Caco-2 (cell line): ENCODE measurements around the gene IL17C. TPM values are rescaled to one million over a fixed set of nuclear protein-coding genes. Genes with fewer than 3 reads are reported as not detected.

Experiments
- BruUV-seq: library from RNA; stranded (reverse); fragments of 400-500 nt; replicated peaks from 2 replicates; lab custom pipeline; 2021; lab: Mats Ljungman, UMichigan
- CTCF ChIA-PET: fragments of 300-600 bp; sonication (Branson Sonifier 250); formaldehyde crosslinking; loops from one replicate; lab custom pipeline; 2022; ENCODE audit warnings: antibody characterized with exemption; lab: Charles Lee
- POLR2A ChIA-PET: fragments of 300-600 bp; sonication (Branson Sonifier 250); formaldehyde crosslinking; loops from one replicate; lab custom pipeline; 2022; ENCODE audit warnings: antibody characterized with exemption; lab: Charles Lee
- DNase-seq, 2 experiments: peaks; one replicate each; pipeline versions ENCODE4 v3.0.0 to v3.0.0-alpha.2; 2020 to 2022
- H3K27me3 ChIP-seq: replicated peaks from 2 replicates; pipeline ENCODE4 v1.6.0; 2011; ENCODE audit warnings: low read length; ENCODE audit not compliant: control insufficient read depth, insufficient read depth
- H3K36me3 ChIP-seq: 2 replicates; pipeline ENCODE4 v1.5.1; 2011; ENCODE audit warnings: low read length; ENCODE audit not compliant: control insufficient read depth, insufficient read depth
- H3K4me1 ChIP-seq: fragments of 250-450 bp; sonication (Bioruptor Pico); 2 replicates; pipeline ENCODE4 v1.5.1; 2020; ENCODE audit warnings: mild to moderate bottlenecking
- H3K4me3 ChIP-seq: 2 replicates; pipeline ENCODE4 v1.5.1; 2011; ENCODE audit warnings: low read depth, mild to moderate bottlenecking, control low read depth, low read length
- H3K9me3 ChIP-seq: fragments of 250-450 bp; sonication (Bioruptor Pico); 2 replicates; pipeline ENCODE4 v1.5.1; 2020; ENCODE audit warnings: mild to moderate bottlenecking, moderate library complexity
- H3K27ac Mint-ChIP-seq: one replicate; pipeline ENCODE4 v1.8.0; 2022; ENCODE audit warnings: mixed read lengths; ENCODE audit not compliant: unreplicated experiment
- H3K27me3 Mint-ChIP-seq: one replicate; pipeline ENCODE4 v1.8.0; 2022; ENCODE audit warnings: mixed read lengths; ENCODE audit not compliant: insufficient read depth, unreplicated experiment
- H3K36me3 Mint-ChIP-seq: one replicate; pipeline ENCODE4 v1.8.0; 2022; ENCODE audit warnings: mild to moderate bottlenecking, mixed read lengths; ENCODE audit not compliant: insufficient read depth, unreplicated experiment
- H3K4me1 Mint-ChIP-seq: one replicate; pipeline ENCODE4 v1.8.0; 2022; ENCODE audit warnings: low read depth, mixed read lengths; ENCODE audit not compliant: unreplicated experiment
- H3K4me3 Mint-ChIP-seq: one replicate; pipeline ENCODE4 v1.8.0; 2022; ENCODE audit warnings: mild to moderate bottlenecking, moderate library complexity, mixed read lengths; ENCODE audit not compliant: unreplicated experiment
- H3K9me3 Mint-ChIP-seq: one replicate; pipeline ENCODE4 v1.8.0; 2022; ENCODE audit warnings: mixed read lengths; ENCODE audit not compliant: unreplicated experiment
- intact Hi-C: fragments of 100-400 bp; cut with micrococcal nuclease; formaldehyde crosslinking; loops from one replicate; pipeline ENCODE4 v1.10.0; 2022; ENCODE audit not compliant: unreplicated experiment
- total RNA-seq: library from RNA; stranded (reverse); gene quantifications from 2 replicates; pipeline ENCODE4 v1.2.3, GENCODE V29; 2022
- TF ChIP-seq, protein P1 (sequence below), 2 experiments: fragments of 200-600 bp in 1 of 2; IDR thresholded peaks; 1 replicate in 1 of 2; 2 replicates in 1 of 2; pipeline versions ENCODE4 v1.5.1 to v1.8.0; 2011 to 2022; ENCODE audit warnings: antibody characterized with exemption in 1 of 2, control low read depth in 1 of 2, inconsistent platforms in 1 of 2, low read depth in 1 of 2, low read length in 1 of 2, mild to moderate bottlenecking in 1 of 2, moderate library complexity in 1 of 2; ENCODE audit not compliant: insufficient read depth in 1 of 2, severe bottlenecking in 1 of 2, unreplicated experiment in 1 of 2

Gene IL17C
- total RNA-seq, 1 experiment from 2014 or later, result not detected

DNA sequence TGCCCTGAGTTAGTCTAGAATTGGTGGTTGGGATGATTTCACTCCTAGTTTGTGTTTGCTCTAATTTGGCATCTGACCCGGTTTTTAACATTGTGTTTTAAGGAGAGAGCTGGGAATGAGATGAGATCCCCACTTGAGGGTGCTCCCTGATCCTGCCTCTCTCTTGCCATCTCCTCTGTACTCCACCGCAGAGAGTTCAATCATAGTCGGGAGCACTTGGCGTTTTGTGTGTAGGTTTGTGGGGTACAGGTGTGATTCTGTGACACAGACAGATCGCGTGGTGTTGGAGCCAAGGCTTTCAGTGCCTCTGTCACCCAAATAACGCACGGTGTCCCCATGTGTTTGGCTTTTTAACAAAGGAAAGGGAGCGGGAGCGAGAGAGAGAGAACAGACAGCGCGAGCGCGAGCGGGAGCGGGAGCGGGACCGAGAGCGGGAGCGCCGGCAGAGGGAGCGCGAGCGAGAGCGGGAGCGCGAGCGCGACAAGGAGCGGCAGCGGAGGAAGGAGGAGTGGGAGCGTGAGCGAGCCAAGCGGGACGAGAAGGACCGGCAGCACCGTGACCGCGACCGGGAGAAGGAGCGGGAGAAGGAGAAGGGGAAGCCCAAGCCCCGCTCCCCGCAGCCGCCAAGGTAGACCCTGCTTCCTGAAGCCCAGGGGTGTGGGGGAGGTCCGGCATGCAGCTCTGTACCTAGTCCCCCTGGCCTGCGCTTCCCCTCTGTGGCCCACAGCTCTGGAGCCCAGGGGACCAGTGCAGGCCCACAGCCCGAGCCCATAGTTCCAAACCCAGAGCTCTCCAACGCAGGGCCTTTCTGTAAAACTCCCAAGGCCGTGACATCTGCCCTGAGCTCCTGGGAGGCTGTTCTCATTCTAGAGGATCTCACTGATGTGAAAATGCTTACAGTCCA lies 27.2 kb upstream of the IL17C start:
- peaks cover 79% of the 10 kb centered on the region for H3K36me3 Mint-ChIP-seq
- peaks cover 2% of the 10 kb centered on the region; the same call in 1 of the 2 replicates for H3K36me3 ChIP-seq
- no peak overlapping the region for H3K27ac Mint-ChIP-seq
- H3K4me1 ChIP-seq, result no peaks in the 10 kb centered on the region
- DNase-seq, result no peak
- ChIA-PET CTCF (no interaction called here), POLR2A (no interaction called here)
- H3K4me3 ChIP-seq, result no peak overlapping the region
- H3K27me3 ChIP-seq, result no peaks in the 10 kb centered on the region
- TF ChIP-seq, protein P1, sequence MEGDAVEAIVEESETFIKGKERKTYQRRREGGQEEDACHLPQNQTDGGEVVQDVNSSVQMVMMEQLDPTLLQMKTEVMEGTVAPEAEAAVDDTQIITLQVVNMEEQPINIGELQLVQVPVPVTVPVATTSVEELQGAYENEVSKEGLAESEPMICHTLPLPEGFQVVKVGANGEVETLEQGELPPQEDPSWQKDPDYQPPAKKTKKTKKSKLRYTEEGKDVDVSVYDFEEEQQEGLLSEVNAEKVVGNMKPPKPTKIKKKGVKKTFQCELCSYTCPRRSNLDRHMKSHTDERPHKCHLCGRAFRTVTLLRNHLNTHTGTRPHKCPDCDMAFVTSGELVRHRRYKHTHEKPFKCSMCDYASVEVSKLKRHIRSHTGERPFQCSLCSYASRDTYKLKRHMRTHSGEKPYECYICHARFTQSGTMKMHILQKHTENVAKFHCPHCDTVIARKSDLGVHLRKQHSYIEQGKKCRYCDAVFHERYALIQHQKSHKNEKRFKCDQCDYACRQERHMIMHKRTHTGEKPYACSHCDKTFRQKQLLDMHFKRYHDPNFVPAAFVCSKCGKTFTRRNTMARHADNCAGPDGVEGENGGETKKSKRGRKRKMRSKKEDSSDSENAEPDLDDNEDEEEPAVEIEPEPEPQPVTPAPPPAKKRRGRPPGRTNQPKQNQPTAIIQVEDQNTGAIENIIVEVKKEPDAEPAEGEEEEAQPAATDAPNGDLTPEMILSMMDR (IDR thresholded peaks at IDR 0.05; ENCODE audit: insufficient read depth in 1 of 2, low read depth in 1 of 2, low read length in 1 of 2, severe bottlenecking in 1 of 2, unreplicated experiment in 1 of 2), result no peak
- no peaks in the 10 kb centered on the region for H3K27me3 Mint-ChIP-seq
- intact Hi-C loops, result no loop called here
- H3K4me1 Mint-ChIP-seq, result peaks cover 9% of the 10 kb centered on the region
- no peak overlapping the region for H3K4me3 Mint-ChIP-seq
- no peaks in the 10 kb centered on the region for H3K9me3 ChIP-seq
- BruUV-seq, result no TSS peak
- H3K9me3 Mint-ChIP-seq, result no peaks in the 10 kb centered on the region

DNA sequence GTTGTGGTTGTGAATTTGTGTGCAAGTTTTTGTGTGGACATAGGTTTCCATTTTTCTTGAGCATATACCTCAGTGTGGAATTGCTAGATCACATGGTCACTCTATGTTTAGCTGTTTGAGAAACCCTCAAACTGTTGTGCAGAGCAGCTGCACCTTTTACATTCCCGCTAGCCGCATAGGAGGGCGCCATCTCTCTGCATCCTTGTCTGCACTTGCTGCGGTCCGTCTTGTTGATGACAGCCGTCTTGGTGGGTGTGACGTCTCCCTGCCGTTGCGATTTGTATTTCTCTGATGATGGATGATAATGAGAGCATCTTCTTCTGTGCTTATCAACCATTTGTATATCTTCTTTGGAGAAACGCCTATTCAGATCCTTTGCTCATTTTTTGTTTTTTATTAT lies 25.1 kb upstream of the IL17C start:
- H3K36me3 Mint-ChIP-seq, result peaks cover 72% of the 10 kb centered on the region
- TF ChIP-seq, protein P1 (IDR thresholded peaks at IDR 0.05; ENCODE audit: insufficient read depth in 1 of 2, low read depth in 1 of 2, low read length in 1 of 2, severe bottlenecking in 1 of 2, unreplicated experiment in 1 of 2), result no peak
- Histone ChIP-seq H3K4me1 (peaks cover 8% of the 10 kb centered on the region; the same call in 1 of the 2 replicates), H3K4me3 (no peak overlapping the region), H3K27me3 (no peaks in the 10 kb centered on the region), H3K36me3 (peaks cover 2% of the 10 kb centered on the region; the same call in 1 of the 2 replicates), H3K9me3 (no peaks in the 10 kb centered on the region)
- no peak for DNase-seq
- no peak overlapping the region for H3K4me3 Mint-ChIP-seq
- peaks cover 23% of the 10 kb centered on the region for H3K4me1 Mint-ChIP-seq
- ChIA-PET CTCF (no interaction called here), POLR2A (no interaction called here)
- intact Hi-C loops, result no loop called here
- no peak overlapping the region for H3K27ac Mint-ChIP-seq
- BruUV-seq, result no TSS peak
- H3K9me3 Mint-ChIP-seq, result no peaks in the 10 kb centered on the region
- no peaks in the 10 kb centered on the region for H3K27me3 Mint-ChIP-seq

DNA sequence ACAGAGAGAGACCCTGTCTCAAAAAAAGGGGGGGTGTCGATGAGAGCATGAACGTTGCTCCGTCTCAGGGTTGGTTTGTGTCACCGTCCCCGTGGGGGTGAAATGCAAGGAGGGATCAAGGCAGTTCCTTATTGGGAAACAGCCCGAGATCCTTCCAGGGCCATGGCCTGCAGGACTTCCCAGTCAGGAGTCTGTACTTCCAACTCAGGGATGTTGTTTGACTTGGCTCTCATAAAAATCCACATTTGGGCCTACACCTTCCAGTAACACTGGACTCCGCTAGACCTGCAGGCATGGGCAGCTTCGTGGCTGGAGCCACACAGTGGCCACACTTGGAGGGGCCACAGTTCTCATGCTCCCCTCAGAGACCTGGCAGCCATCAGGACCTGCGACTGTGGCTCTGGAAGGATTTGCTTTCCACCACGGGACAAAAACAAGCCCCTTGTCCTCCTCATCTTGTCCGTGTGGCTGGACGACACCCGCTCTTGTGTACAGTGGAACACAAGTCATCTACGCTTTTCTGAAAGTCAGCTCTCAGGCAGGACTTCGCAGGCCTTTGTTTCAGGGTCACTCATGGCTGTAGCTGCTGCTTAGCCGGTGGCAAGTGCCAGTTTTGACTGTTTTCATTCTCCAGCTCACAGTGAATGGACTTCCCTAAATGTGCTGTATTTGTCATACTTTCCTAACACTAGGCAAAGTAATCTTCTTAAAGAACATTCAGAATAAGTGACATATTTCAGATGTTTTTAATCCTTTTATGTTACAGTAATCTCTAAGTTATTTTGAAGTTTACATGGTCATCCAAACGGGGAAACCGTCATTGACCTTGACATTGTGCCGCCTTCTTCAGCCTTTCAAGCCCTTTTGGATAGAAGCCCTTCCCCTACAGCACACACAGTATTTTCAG lies 24.2 kb upstream of the IL17C start:
- Histone ChIP-seq H3K4me1 (peaks cover 10% of the 10 kb centered on the region; the same call in 1 of the 2 replicates), H3K36me3 (peaks cover 2% of the 10 kb centered on the region; the same call in 1 of the 2 replicates), H3K9me3 (no peaks in the 10 kb centered on the region), H3K4me3 (no peak overlapping the region), H3K27me3 (no peaks in the 10 kb centered on the region)
- no peak overlapping the region for H3K4me3 Mint-ChIP-seq
- H3K9me3 Mint-ChIP-seq, result no peaks in the 10 kb centered on the region
- DNase-seq, result no peak
- intact Hi-C loops, result no loop called here
- H3K4me1 Mint-ChIP-seq, result peaks cover 27% of the 10 kb centered on the region
- no TSS peak for BruUV-seq
- H3K27me3 Mint-ChIP-seq, result no peaks in the 10 kb centered on the region
- POLR2A ChIA-PET, result no interaction called here
- CTCF ChIA-PET, result no interaction called here
- TF ChIP-seq, protein P1 (IDR thresholded peaks at IDR 0.05; ENCODE audit: insufficient read depth in 1 of 2, low read depth in 1 of 2, low read length in 1 of 2, severe bottlenecking in 1 of 2, unreplicated experiment in 1 of 2), result no peak
- peaks cover 72% of the 10 kb centered on the region for H3K36me3 Mint-ChIP-seq
- H3K27ac Mint-ChIP-seq, result no peak overlapping the region
